GM19467 (cell line): ENCODE measurements around the gene ADGB.

Experiments
- ATAC-seq: cut with Tn5 transposase; IDR thresholded peaks from one replicate; pipeline ENCODE4 v1.9.1; 2021; ENCODE audit warnings: mild to moderate bottlenecking, moderate library complexity; ENCODE audit not compliant: unreplicated experiment

ADGB gene

DNA sequence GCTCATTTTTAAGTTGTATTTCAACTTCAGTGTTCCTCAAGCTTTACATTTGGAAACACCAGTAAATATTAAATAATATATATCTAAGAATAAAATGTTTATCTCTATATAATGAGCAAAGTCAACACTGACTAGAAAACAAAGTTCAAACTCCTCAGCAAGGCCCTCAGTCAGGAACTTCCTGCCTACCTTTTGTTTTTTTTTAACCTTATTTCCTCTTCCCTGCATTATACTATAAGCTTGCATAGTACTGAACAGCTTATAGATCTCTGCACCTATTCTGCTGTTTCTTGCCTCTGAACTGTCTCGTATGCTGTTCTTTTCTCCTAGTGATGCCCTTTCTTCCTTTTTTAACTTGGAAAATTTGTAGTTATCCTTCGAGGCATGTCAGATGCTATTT, 29.6 kb downstream of the ADGB start:
- no peak for ATAC-seq

DNA sequence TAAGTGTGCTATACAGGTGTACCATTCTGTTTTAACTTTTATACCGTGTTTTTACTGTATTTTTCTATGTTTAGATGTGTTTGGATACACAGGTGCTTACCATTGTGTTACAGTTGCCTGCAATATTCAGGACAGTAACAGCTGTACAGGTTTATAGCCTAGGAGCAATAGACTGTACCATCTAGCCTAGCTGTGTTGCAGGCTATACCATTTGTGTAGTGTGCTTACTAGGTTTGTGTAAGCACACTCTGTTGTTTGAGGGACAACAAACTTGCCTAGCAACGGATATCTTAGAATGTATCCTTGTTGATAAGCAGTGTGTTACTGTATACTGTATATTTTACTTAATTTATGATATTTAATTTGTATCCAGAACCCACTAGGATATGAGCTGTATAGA, 35.2 kb downstream of the ADGB start:
- ATAC-seq, result no peak

GRCh38 chr6:146635165-146635564, 36.4 kb downstream of the ADGB start:
- no peak for ATAC-seq

- ATAC-seq, result no peak
Observed at GRCh38 chr6:146636481-146636880, 37.7 kb downstream of the ADGB start.

DNA sequence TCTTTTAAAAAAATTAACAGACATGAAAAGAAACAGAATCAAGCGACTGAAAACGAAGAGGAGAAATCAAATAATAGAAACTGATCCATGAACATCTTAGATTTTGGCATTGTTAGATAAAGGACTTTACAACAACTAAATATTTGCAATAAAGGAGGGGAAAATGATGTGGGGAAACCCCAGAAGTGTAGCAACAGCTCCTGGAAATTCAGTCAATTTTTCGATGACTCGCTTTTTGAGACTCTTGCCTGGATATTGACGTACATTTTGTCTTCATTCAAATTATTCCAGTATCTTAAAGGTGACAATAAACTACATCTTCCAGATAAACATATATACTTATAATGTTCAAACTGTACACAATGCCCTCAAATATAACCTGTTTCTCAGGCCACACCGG, 44.1 kb downstream of the ADGB start:
- ATAC-seq, result no peak

GRCh38 chr6:146650799-146651481, 52.2 kb downstream of the ADGB start:
- no peak for ATAC-seq

- ATAC-seq, result no peak
Observed at GRCh38 chr6:146651482-146651863, 52.7 kb downstream of the ADGB start.

DNA sequence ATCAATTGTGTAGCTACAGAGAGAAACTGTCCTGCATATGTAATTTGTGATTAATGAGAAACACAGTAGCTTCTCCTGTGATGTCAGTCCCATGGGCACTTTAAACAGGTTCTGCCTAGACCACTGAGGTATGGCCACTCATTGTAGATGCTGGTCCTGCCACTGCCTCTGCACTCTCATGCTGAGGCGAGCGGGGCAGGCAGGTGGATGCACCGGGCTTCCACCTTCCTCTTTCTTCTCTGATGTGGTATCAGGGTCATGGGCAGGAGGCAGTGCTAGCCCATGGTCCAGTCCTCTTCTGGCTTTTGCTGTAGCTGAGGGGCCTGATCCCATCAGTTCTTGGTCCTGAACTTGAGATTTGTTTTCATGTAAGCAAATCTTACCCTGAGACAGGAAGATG, 58.7 kb downstream of the ADGB start:
- ATAC-seq, result no peak

- no peak for ATAC-seq
Observed at GRCh38 chr6:146664871-146665360, 66.1 kb downstream of the ADGB start.

GRCh38 chr6:146666909-146667308, 68.1 kb downstream of the ADGB start:
- no peak for ATAC-seq

DNA sequence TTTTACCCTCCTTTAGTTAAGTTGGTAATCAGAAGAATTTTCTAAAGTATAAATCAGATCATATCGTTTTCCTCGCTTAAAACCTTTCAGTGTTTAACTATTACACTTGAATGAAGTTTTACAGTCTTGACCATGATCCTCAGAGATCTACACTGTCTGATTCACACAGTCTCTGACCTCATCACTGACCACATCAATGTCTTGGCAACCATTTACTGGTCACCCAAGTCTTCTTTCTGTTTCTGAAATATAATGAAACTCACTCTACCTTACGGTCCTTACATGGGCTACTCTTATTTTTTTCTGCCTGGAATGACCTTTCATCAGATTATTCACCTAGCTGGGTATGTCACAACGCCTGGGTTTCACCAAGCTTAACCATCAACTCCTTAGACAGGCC, 71.4 kb downstream of the ADGB start:
- ATAC-seq, result no peak

DNA sequence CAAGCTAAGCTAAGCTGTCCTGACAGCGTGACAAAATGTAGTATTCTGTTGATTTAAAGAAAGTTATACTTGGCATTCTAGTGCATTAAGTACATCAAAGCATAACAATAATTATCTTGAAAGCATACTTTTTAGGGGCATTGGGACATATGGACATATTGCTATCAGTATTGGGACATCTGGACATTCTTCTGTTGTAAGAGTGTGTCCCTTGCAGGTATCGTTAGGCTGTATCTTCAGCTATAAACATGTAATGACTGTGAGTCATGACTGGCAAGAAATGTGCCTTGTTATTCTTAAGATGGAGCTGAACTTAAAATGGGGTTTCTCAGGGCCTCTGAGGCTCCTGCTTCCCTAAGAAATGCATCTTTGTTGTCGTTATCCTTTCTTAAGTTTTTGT, 74.3 kb downstream of the ADGB start:
- ATAC-seq, result no peak

DNA sequence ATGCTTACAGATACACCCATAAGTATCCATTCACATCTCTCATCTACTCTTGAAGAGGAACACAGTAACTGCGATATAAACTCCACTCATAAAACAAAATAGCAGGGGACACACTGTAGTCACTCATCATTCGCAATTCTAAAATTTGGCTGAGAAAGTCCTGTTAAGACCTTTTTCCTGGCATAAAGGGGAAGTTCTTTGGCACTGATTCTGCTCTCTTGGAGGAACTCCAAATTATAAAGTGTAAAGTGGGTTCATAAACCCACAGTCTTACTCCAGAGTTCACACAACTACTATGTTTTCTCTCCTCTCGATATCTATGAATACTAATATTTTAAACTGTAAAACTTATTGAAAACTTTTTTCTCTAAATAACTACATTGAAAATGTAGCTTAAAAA, 80.6 kb downstream of the ADGB start:
- ATAC-seq, result no peak

DNA sequence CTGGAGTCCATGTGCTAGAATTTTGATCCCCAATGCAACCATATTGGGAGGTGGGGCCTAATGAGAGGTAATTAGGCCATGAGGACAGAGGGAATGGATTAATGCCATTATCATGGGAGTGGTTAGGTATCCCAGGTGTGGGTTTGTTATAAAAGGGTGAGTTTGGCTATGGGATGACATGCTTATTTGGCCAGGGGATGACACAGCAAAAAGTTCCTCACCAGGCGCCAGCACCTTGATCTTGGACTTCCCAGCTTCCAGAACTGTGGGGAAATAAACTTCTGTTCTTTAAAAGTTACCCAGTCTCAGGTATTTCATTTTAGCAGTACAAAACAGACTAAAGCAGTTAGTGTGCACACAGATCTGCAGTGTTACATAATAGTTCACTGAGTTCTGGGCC, 84.1 kb downstream of the ADGB start:
- no peak for ATAC-seq

DNA sequence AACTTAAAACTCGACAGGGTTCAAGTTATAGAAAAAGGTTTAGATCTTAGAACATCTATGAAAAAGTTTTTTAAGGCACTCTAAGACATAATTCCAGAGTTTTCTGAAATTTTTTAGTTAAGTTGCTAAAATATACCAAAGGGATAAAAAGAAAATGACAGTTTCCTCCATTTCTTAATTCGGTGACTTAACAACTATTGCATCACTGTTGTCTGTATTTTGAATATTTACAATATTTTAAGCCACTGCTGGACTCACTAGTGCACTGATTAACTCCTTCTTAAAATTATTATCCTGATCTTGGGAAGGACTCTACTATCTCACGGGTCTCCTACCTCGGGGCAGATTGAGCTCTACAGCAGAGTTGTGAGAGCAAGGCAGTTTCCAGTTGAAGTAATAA, 91.0 kb downstream of the ADGB start:
- ATAC-seq, result no peak

- no peak for ATAC-seq
Observed at GRCh38 chr6:146693342-146693741, 94.6 kb downstream of the ADGB start.

DNA sequence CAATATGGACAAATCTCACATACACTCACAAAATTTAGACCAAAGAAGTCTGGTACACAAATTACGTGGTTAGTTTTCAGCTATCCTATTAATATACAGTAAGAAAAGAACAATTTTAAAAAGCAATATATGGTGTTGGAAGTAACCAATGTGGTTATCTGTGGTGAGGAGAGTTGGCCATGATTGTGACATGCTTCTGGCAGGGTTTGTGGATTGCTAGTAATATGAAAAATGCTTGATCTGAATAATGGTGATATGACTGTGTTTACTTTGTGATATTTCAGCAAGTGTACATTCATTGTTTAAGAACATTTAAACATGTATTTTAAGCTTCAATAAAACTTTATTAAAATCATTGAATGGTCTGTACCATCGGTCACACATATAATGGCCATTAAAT, 99.1 kb downstream of the ADGB start:
- ATAC-seq, result no peak

DNA sequence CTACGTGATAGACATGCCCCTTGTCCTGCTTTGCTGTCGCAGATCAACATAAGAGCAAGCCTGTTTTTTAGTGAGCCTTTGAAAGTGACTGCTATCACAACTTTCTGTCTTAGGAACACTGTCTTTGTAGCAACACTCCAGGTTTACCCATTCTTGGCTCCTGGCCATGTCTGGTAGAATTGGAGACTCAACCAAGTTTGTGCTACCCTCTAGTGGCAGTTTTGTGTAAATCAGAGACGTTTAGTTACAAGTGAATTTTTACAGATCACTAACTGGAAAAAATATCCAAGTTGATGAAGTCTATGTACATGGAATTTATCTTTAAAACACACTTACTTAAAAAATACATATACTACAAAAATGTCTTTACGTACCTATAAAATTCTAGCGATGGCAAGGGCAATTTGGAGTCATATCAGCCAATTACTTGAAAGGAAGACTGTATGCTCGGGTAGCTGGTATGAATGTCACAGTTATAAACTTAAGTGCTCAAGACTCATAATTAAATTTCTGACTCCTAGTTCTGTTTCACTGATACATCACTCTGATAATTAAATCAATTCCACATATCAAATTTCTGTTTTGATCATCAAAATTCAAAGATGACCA, 101.4 kb downstream of the ADGB start:
- peak; percentile 87 for ATAC-seq

DNA sequence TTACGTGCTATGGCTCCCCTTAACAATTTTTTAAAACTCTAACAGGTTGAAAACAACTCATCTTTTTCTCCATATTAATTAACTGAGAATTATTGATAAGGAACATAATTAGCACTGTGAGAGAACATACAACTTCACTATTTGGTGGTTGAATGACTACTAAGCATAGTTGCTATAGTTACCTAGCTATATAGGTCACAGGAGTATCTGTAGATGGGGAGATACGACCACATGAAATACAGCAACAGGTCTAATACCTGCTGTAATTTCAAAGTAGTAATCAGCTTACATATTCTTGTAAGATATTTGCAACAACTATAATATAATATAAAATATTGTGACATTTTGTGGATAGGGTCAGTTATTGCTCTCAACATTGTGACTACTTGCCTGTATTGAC, 102.9 kb downstream of the ADGB start:
- ATAC-seq, result no peak

DNA sequence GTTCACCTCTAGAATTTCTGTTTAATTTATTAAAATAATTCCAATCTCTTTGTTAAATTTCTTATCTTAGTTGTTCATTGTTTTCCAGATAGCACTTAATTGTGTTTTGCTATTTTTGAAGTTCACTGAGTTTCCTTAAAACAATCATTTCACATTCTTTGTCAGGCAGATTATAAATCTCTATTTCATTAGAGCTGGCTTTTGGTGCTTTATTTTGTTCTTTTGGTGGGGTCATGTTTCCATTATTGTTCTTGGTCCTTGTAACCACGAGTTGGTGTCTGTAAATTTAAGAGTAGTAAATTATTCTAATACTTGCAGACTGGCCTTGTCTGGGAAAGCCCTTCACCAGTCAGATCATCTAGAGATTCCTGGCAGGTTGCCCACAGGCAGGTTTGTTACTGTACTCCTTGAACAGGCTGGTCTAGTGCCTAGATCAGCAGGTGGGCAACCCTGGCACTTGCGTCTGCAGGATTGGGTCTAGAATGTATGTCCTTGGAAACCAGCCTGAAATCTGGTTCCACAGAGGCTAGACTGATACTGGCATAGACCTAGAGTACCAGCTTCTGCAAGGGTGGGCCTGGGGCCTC, 110.4 kb downstream of the ADGB start:
- ATAC-seq, result no peak

- ATAC-seq, result no peak
Observed at GRCh38 chr6:146719387-146719786, 120.6 kb downstream of the ADGB start.

DNA sequence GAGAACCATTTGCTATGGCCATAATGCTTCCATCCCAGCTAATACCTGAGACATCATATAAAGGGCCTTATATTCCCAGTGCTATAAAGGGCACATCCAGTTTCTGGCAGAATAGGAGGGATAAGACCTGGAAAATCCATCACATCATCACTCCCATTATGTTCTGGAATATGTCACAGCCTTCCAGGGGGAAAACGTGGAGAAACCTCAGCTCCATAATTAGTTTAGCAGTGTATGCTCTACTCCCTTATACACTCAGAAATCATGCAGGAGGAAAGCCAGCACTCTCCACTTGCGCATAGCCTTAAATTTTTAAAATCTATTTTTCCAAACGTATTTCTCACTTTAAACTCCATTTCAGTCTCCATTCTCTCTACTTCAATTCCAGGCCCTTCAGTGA, 140.9 kb downstream of the ADGB start:
- ATAC-seq, result no peak

- ATAC-seq, result no peak
Observed at GRCh38 chr6:146741609-146742008, 142.8 kb downstream of the ADGB start.
